ENCODE results near the gene TGFA.

DNA sequence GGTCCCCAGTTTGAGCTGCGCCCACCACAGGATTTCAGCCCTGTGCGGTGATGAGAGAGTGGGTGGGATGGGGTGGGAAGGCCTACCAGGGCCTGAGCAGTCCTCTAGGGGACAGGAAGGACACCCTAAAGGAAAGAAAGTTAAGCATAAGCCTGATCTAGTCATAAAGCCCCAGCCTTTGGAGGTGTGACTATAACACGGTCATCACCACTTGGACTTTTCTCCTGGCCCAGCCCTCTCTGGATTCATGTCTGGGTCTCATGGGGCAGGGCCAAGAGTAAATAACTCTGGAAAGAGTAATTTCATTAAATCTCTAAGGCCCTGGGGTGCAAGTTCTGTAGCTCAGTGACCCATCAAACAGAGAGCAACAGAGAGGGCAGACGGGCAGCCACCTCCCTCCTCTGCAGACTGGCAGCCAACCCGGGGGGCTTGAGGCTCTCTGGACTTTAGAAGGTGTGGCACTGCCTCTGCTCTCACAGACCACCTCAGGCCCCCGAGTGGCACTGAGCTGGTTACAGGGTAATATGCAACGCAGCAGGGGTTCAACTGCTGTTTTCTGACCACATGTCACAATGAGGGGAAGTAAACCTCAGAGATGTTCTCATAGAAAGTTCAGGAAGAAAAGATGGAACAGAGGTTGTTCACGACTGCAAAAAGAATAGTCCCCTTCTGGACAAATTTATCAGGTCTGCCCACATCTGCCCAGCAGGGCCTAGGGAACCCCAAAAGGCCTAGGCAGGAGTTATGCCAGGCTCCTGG, 41.5 kb downstream of the TGFA start:
- TF ChIP-seq, protein P1, sequence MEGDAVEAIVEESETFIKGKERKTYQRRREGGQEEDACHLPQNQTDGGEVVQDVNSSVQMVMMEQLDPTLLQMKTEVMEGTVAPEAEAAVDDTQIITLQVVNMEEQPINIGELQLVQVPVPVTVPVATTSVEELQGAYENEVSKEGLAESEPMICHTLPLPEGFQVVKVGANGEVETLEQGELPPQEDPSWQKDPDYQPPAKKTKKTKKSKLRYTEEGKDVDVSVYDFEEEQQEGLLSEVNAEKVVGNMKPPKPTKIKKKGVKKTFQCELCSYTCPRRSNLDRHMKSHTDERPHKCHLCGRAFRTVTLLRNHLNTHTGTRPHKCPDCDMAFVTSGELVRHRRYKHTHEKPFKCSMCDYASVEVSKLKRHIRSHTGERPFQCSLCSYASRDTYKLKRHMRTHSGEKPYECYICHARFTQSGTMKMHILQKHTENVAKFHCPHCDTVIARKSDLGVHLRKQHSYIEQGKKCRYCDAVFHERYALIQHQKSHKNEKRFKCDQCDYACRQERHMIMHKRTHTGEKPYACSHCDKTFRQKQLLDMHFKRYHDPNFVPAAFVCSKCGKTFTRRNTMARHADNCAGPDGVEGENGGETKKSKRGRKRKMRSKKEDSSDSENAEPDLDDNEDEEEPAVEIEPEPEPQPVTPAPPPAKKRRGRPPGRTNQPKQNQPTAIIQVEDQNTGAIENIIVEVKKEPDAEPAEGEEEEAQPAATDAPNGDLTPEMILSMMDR (IDR thresholded peaks at IDR 0.05): no peak
- TF ChIP-seq POLR2AphosphoS5 (IDR thresholded peaks at IDR 0.05): no peak
- TF ChIP-seq EP300 (IDR thresholded peaks at IDR 0.05): no peak
- no peak for TF ChIP-seq POLR2A (IDR thresholded peaks at IDR 0.05)
